ENCODE data around the gene OSBPL3. TPM values are rescaled to one million over a fixed set of nuclear protein-coding genes. Genes with fewer than 3 reads are reported as not detected.

The OSBPL3 gene
- polyA plus RNA-seq, 3 donors = 2.6 to 9.2 (median 3.7) TPM

DNA sequence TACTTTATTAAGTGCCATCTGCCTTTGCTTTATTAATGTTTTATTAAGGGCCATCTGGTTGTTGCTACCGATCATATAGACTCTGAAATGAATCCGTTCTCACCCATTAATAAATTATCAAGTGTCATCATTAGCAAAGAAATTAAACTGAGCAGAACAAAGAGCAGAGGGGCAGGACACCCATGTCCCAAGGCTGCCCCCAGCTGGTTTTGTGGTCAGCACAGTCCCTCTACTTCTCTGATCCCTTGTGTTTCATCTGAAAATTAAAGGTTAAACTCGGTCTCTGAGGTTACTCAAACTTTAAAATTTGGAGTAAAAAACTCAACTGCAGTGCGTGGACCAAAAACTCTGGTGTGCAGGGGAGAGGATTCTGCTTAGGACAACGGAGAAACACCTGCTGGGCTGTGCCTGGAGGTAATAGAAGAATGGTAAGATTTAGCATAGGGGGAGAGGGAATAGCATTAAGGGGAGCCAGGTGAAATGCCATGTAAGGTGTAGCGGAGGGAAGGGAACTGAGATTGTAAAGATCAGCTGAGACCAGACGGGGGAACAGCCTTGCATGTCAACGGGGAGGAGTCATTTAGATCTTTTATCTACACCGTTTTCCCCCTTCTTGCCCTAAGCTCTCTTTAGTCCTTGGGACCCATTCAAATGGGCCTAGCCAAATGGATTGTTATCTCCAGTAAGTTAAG is 212.0 kb downstream of the OSBPL3 start:
- 95% methylated on average over 4 of the region's 9 CpGs for WGBS (ENCODE audit: insufficient coverage)
- no peaks in the 10 kb centered on the region for H4K20me1 ChIP-seq (ENCODE audit: insufficient read depth, low read length)
- no peaks in the 10 kb centered on the region for H3K4me1 ChIP-seq (ENCODE audit: control insufficient read depth in 1 of 2, insufficient read depth in 2 of 2, low read length in 2 of 2)
- H2AFZ ChIP-seq (ENCODE audit: insufficient read depth, low read depth, low read length, poor library complexity, severe bottlenecking) = no peak overlapping the region
- H3K4me2 ChIP-seq (replicated peaks; ENCODE audit: extremely low read depth, low read length, poor library complexity, severe bottlenecking) = no peak overlapping the region
- Mint-ChIP-seq H3K27ac (no peak overlapping the region), H3K9me3 (peaks cover 0 to 2% (median 0%) of the 10 kb centered on the region in 7 donors), H3K4me1 (peaks cover 5% of the 10 kb centered on the region), H3K4me3 (no peak overlapping the region), H3K36me3 (no peaks in the 10 kb centered on the region), H3K27me3 (ENCODE audit: low read depth in 3 of 3) (peaks cover 5 to 8% (median 7%) of the 10 kb centered on the region in 3 donors)
- H3K9ac ChIP-seq (ENCODE audit: insufficient read depth, low read length, poor library complexity, severe bottlenecking) = no peak overlapping the region
- no peaks in the 10 kb centered on the region for H3K36me3 ChIP-seq (replicated peaks in 1 of 2; ENCODE audit: control insufficient read depth in 1 of 2, insufficient read depth in 2 of 2, low read length in 2 of 2)
- H3K4me3 ChIP-seq (replicated peaks in 1 of 3; ENCODE audit: low read depth in 2 of 3, low read length in 3 of 3) = no peak overlapping the region
- TF ChIP-seq, protein P1, sequence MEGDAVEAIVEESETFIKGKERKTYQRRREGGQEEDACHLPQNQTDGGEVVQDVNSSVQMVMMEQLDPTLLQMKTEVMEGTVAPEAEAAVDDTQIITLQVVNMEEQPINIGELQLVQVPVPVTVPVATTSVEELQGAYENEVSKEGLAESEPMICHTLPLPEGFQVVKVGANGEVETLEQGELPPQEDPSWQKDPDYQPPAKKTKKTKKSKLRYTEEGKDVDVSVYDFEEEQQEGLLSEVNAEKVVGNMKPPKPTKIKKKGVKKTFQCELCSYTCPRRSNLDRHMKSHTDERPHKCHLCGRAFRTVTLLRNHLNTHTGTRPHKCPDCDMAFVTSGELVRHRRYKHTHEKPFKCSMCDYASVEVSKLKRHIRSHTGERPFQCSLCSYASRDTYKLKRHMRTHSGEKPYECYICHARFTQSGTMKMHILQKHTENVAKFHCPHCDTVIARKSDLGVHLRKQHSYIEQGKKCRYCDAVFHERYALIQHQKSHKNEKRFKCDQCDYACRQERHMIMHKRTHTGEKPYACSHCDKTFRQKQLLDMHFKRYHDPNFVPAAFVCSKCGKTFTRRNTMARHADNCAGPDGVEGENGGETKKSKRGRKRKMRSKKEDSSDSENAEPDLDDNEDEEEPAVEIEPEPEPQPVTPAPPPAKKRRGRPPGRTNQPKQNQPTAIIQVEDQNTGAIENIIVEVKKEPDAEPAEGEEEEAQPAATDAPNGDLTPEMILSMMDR (IDR thresholded peaks at IDR 0.05) = no peak
- no peak for DNase-seq
- H3K27ac ChIP-seq (ENCODE audit: low read depth in 1 of 2, low read length in 2 of 2) = no peak overlapping the region
- peaks cover 0 to 2% of the 10 kb centered on the region in 2 donors for H3K27me3 ChIP-seq (ENCODE audit: control insufficient read depth in 2 of 2, insufficient read depth in 2 of 2, low read length in 2 of 2)
- no peaks in the 10 kb centered on the region for H3K9me3 ChIP-seq (replicated peaks in 1 of 2; ENCODE audit: control insufficient read depth in 1 of 2, insufficient read depth in 1 of 2, low read length in 2 of 2)
- intact Hi-C loops (cut with micrococcal nuclease) = no loop called here
- no peaks in the 10 kb centered on the region for H3K79me2 ChIP-seq (ENCODE audit: insufficient read depth, low read length)

DNA sequence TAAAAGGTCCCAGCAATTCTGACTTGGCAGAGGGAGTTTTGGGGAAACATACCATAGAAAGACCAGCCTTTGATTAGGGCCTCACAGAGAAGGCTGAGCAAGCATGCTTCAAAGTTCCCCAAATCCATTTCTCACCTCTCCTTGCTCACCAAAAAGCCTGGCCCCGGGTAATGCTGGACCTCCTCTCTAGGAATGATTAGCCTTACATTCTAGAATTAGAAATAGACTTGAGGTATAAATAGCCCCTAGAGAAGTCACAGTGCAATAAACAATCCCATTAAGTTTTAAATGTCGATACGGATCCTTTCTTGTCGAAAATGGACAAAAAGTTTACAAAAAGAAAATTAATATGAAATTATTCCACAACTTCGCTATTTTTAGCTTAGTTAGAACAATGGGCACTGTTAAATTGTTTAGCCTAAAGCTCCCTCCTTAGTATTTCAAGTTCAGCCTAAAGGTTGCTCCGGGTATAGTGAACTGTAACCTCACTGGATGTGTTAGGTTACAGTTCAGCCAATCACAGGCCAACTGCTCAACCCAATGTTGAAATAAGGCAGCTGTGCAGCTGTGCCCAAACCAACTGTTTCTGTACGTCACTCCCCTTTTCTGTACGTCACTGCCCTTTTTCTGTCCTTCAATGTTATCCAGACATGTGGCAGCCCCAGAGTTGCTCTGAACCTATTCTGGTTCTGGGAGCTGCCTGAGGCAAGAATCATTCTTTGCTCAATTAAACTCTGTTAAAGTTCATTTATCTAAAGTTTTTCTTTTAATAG is 214.8 kb downstream of the OSBPL3 start:
- TF ChIP-seq, protein P1 (IDR thresholded peaks at IDR 0.05) = no peak
- no peak overlapping the region for H3K4me3 ChIP-seq (replicated peaks in 1 of 3; ENCODE audit: low read depth in 2 of 3, low read length in 3 of 3)
- peaks cover 1 to 4% of the 10 kb centered on the region in 2 donors for H3K27me3 ChIP-seq (ENCODE audit: control insufficient read depth in 2 of 2, insufficient read depth in 2 of 2, low read length in 2 of 2)
- H4K20me1 ChIP-seq (ENCODE audit: insufficient read depth, low read length) = no peaks in the 10 kb centered on the region
- H3K4me3 Mint-ChIP-seq = no peak overlapping the region
- H3K27ac Mint-ChIP-seq = peak overlapping the region in 1 of 7 donors; percentile 25
- 27% methylated on average over 3 of the region's 8 CpGs for WGBS (ENCODE audit: insufficient coverage)
- H3K9me3 Mint-ChIP-seq = peaks cover 0 to 3% (median 0%) of the 10 kb centered on the region in 7 donors
- H3K4me1 ChIP-seq (ENCODE audit: control insufficient read depth in 1 of 2, insufficient read depth in 2 of 2, low read length in 2 of 2) = no peaks in the 10 kb centered on the region
- no peaks in the 10 kb centered on the region for H3K36me3 ChIP-seq (replicated peaks in 1 of 2; ENCODE audit: control insufficient read depth in 1 of 2, insufficient read depth in 2 of 2, low read length in 2 of 2)
- H3K27ac ChIP-seq (ENCODE audit: low read depth in 1 of 2, low read length in 2 of 2) = no peak overlapping the region
- H3K27me3 Mint-ChIP-seq (ENCODE audit: low read depth in 3 of 3) = peaks cover 9 to 24% (median 12%) of the 10 kb centered on the region in 3 donors
- intact Hi-C loops (cut with micrococcal nuclease) = no loop called here
- H3K36me3 Mint-ChIP-seq = no peaks in the 10 kb centered on the region
- no peaks in the 10 kb centered on the region for H3K9me3 ChIP-seq (replicated peaks in 1 of 2; ENCODE audit: control insufficient read depth in 1 of 2, insufficient read depth in 1 of 2, low read length in 2 of 2)
- no peak overlapping the region for H2AFZ ChIP-seq (ENCODE audit: insufficient read depth, low read depth, low read length, poor library complexity, severe bottlenecking)
- H3K9ac ChIP-seq (ENCODE audit: insufficient read depth, low read length, poor library complexity, severe bottlenecking) = no peak overlapping the region
- DNase-seq = peak; percentile 21 to 73 (median 31)
- peaks cover 5% of the 10 kb centered on the region for H3K4me1 Mint-ChIP-seq
- no peak overlapping the region for H3K4me2 ChIP-seq (replicated peaks; ENCODE audit: extremely low read depth, low read length, poor library complexity, severe bottlenecking)
- no peaks in the 10 kb centered on the region for H3K79me2 ChIP-seq (ENCODE audit: insufficient read depth, low read length)
